GM19043 (cell line): ENCODE results near the gene ZEB1.

Experiments used
- ATAC-seq: cut with Tn5 transposase; IDR thresholded peaks from one replicate; pipeline ENCODE4 v1.9.1; 2021; ENCODE audit warnings: low read depth; ENCODE audit not compliant: unreplicated experiment

ZEB1 gene

GRCh38 chr10:31318854-31319601, at the start of gene ZEB1:
Gene ZEB1, plus strand, starts transcription at chr10:31319216. Its CDS starts 19 bp downstream, at chr10:31319235.
- no peak for ATAC-seq

GRCh38 chr10:31270954-31271353, 48.1 kb upstream of the ZEB1 start:
- ATAC-seq = no peak

GRCh38 chr10:31272841-31273240, 46.2 kb upstream of the ZEB1 start:
- no peak for ATAC-seq

- no peak for ATAC-seq
Measured at GRCh38 chr10:31273789-31274188, 45.2 kb upstream of the ZEB1 start.

- ATAC-seq = no peak
Measured at GRCh38 chr10:31274310-31274709, 44.7 kb upstream of the ZEB1 start.

GRCh38 chr10:31278279-31278941, 40.6 kb upstream of the ZEB1 start:
- ATAC-seq = no peak

GRCh38 chr10:31280972-31281371, 38.0 kb upstream of the ZEB1 start:
- ATAC-seq = no peak

- no peak for ATAC-seq
Measured at GRCh38 chr10:31288001-31288400, 31.0 kb upstream of the ZEB1 start.

GRCh38 chr10:31288962-31289361, 30.1 kb upstream of the ZEB1 start:
- no peak for ATAC-seq

- no peak for ATAC-seq
Measured at GRCh38 chr10:31290386-31290785, 28.6 kb upstream of the ZEB1 start.

- ATAC-seq = no peak
Measured at GRCh38 chr10:31291123-31291522, 27.9 kb upstream of the ZEB1 start.

GRCh38 chr10:31294558-31294957, 24.5 kb upstream of the ZEB1 start:
- ATAC-seq = no peak

- no peak for ATAC-seq
Measured at GRCh38 chr10:31296754-31297153, 22.3 kb upstream of the ZEB1 start.

- ATAC-seq = no peak
Measured at GRCh38 chr10:31299119-31299518, 19.9 kb upstream of the ZEB1 start.

- no peak for ATAC-seq
Measured at GRCh38 chr10:31303212-31303611, 15.8 kb upstream of the ZEB1 start.

- ATAC-seq = no peak
Measured at GRCh38 chr10:31304291-31304970, 14.6 kb upstream of the ZEB1 start.

- no peak for ATAC-seq
Measured at GRCh38 chr10:31313396-31313795, 5.6 kb upstream of the ZEB1 start.

GRCh38 chr10:31314256-31315150, 4.5 kb upstream of the ZEB1 start:
- ATAC-seq = no peak

- ATAC-seq = no peak
Measured at GRCh38 chr10:31315453-31315852, 3.6 kb upstream of the ZEB1 start.

GRCh38 chr10:31317171-31317570, 1.8 kb upstream of the ZEB1 start:
- ATAC-seq = no peak
